H1 (cell line): ENCODE results near the gene GTPBP1.

ENCODE experiments used
- EGR1 ChIP-seq: IDR thresholded peaks from 2 replicates; pipeline ENCODE4 v1.6.1; 2011; ENCODE audit warnings: low read depth, low read length, borderline replicate concordance
- EP300 ChIP-seq, 2 experiments: IDR thresholded peaks; 1 replicate in 1 of 2; 2 replicates in 1 of 2; pipeline ENCODE4 v1.6.1; 2011 to 2012; ENCODE audit warnings: low read depth in 2 of 2, low read length in 2 of 2, mild to moderate bottlenecking in 2 of 2, borderline replicate concordance in 1 of 2, inconsistent platforms in 1 of 2, moderate library complexity in 1 of 2
- GTF2F1 ChIP-seq: IDR thresholded peaks from 2 replicates; pipeline ENCODE4 v1.6.1; 2012; ENCODE audit warnings: low read depth, low read length, improper control_type of control experiment, borderline replicate concordance
- JUND ChIP-seq: IDR thresholded peaks from 2 replicates; pipeline ENCODE4 v1.6.1; 2011; ENCODE audit warnings: mild to moderate bottlenecking, improper control_type of control experiment, low read length
- POLR2A ChIP-seq, 2 experiments: IDR thresholded peaks; 1 replicate in 1 of 2; 2 replicates in 1 of 2; pipeline ENCODE4 v1.6.1; 2011; ENCODE audit warnings: low read depth in 2 of 2, low read length in 2 of 2, mild to moderate bottlenecking in 2 of 2; ENCODE audit errors: control extremely low read depth in 1 of 2
- POLR2AphosphoS5 ChIP-seq: IDR thresholded peaks from 2 replicates; pipeline ENCODE4 v1.6.1; 2011; ENCODE audit warnings: low read depth, low read length
- SIN3A ChIP-seq, 2 experiments: IDR thresholded peaks in 1 of 2; conservative IDR thresholded peaks in 1 of 2; 2 replicates each; pipeline ENCODE4 v1.6.1; 2011 to 2012; ENCODE audit warnings: low read length in 2 of 2, improper control_type of control experiment in 1 of 2, low read depth in 1 of 2, mild to moderate bottlenecking in 1 of 2
- SIRT6 ChIP-seq: IDR thresholded peaks from one replicate; pipeline ENCODE4 v1.7.1; 2012; ENCODE audit warnings: low read length, inconsistent platforms
- SUZ12 ChIP-seq: fragments of 200-600 bp; sonication (generic); IDR thresholded peaks from 2 replicates; pipeline ENCODE4 v1.6.1; 2012; ENCODE audit warnings: mild to moderate bottlenecking, inconsistent platforms, low read length, moderate library complexity, mixed read lengths
- YY1 ChIP-seq: IDR thresholded peaks from 2 replicates; pipeline ENCODE4 v1.6.1; 2011; ENCODE audit warnings: low read depth, mild to moderate bottlenecking, low read length
- TF ChIP-seq, protein P1 (sequence below), 3 experiments: IDR thresholded peaks; 1 replicate in 2 of 3; 2 replicates in 1 of 3; pipeline versions ENCODE4 v1.5.1 to v1.6.1; 2011; ENCODE audit warnings: low read length in 3 of 3, mild to moderate bottlenecking in 3 of 3, inconsistent platforms in 2 of 3, low read depth in 1 of 3, moderate library complexity in 1 of 3; ENCODE audit not compliant: insufficient read depth in 1 of 3; ENCODE audit errors: control extremely low read depth in 1 of 3
- TF ChIP-seq, protein P2 (sequence below): IDR thresholded peaks from 2 replicates; pipeline ENCODE4 v1.6.1; 2011; ENCODE audit warnings: low read length, improper control_type of control experiment
- TF ChIP-seq, protein P3 (sequence below): IDR thresholded peaks from 2 replicates; pipeline ENCODE4 v1.6.1; 2012; ENCODE audit warnings: inconsistent platforms

DNA sequence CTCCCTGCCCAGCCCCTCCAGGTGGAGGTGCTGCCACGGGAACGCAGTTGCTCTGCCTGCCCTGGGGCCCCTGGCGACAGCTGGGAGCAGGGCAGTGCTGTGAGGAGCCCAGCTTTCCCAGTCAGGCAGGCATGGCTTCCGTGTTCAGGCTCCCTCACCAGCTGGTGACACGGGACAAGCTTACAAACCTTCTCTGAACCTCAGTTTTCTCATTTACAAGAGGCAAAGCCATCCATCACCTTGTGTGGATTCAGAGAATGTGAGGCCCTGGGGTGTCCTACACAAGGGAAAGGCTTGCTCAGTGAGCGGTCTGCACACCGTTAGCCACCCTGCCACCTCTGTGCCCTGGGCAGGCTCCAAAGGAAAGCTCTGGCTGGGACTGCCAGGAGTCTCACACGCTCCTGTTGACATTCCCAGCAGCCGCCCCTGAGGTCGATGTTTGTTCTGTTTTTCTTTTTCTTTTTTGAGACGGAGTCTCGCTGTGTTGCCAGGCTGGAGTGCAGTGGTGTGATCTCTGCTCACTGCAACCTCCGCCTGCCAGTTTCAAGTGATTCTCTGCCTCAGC, 26.6 kb downstream of the GTPBP1 start:
- TF ChIP-seq, protein P1, sequence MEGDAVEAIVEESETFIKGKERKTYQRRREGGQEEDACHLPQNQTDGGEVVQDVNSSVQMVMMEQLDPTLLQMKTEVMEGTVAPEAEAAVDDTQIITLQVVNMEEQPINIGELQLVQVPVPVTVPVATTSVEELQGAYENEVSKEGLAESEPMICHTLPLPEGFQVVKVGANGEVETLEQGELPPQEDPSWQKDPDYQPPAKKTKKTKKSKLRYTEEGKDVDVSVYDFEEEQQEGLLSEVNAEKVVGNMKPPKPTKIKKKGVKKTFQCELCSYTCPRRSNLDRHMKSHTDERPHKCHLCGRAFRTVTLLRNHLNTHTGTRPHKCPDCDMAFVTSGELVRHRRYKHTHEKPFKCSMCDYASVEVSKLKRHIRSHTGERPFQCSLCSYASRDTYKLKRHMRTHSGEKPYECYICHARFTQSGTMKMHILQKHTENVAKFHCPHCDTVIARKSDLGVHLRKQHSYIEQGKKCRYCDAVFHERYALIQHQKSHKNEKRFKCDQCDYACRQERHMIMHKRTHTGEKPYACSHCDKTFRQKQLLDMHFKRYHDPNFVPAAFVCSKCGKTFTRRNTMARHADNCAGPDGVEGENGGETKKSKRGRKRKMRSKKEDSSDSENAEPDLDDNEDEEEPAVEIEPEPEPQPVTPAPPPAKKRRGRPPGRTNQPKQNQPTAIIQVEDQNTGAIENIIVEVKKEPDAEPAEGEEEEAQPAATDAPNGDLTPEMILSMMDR (IDR thresholded peaks at IDR 0.05; ENCODE audit: control extremely low read depth in 1 of 3, insufficient read depth in 1 of 3, low read depth in 1 of 3, low read length in 3 of 3): no peak
- TF ChIP-seq GTF2F1 (no peak), EP300 (IDR thresholded peaks at IDR 0.05; ENCODE audit: borderline replicate concordance in 1 of 2, low read depth in 2 of 2, low read length in 2 of 2) (no peak), YY1 (no peak), POLR2AphosphoS5 (no peak), EGR1 (no peak), SIN3A (conservative IDR thresholded peaks at IDR 0.05 in 1 of 2, IDR thresholded peaks at IDR 0.05 in 1 of 2; ENCODE audit: low read depth in 1 of 2, low read length in 2 of 2) (no peak), SUZ12 (no peak), POLR2A (IDR thresholded peaks at IDR 0.05; ENCODE audit: control extremely low read depth in 1 of 2, low read depth in 2 of 2, low read length in 2 of 2) (no peak), JUND (no peak), SIRT6 (no peak)
- TF ChIP-seq, protein P2, sequence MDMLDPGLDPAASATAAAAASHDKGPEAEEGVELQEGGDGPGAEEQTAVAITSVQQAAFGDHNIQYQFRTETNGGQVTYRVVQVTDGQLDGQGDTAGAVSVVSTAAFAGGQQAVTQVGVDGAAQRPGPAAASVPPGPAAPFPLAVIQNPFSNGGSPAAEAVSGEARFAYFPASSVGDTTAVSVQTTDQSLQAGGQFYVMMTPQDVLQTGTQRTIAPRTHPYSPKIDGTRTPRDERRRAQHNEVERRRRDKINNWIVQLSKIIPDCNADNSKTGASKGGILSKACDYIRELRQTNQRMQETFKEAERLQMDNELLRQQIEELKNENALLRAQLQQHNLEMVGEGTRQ: no peak
- TF ChIP-seq, protein P3, sequence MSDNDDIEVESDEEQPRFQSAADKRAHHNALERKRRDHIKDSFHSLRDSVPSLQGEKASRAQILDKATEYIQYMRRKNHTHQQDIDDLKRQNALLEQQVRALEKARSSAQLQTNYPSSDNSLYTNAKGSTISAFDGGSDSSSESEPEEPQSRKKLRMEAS: no peak
